Ovary (tissue), 9 donors: ENCODE results near the gene RPRD1B. TPM values are rescaled to one million over a fixed set of nuclear protein-coding genes. Genes with fewer than 3 reads are reported as not detected.

ENCODE experiments used
- DNase-seq, 5 donors: peaks; one replicate each; pipeline ENCODE4 v3.0.0-alpha.2; 2019 to 2020
- H3K27ac ChIP-seq, 2 donors: fragments of 200-600 bp; one replicate each; pipeline versions ENCODE4 v1.5.1 to v1.8.0; 2019 to 2022
- H3K27me3 ChIP-seq: fragments of 200-600 bp; one replicate; pipeline ENCODE4 v1.8.0; 2022
- H3K36me3 ChIP-seq: fragments of 200-600 bp; sonication (generic); one replicate; pipeline ENCODE4 v1.5.1; 2019
- H3K4me1 ChIP-seq: one replicate; pipeline ENCODE4 v1.8.1; 2013; ENCODE audit warnings: mild to moderate bottlenecking, moderate library complexity; ENCODE audit not compliant: insufficient read depth
- H3K4me3 ChIP-seq: fragments of 200-600 bp; sonication (generic); one replicate; pipeline ENCODE4 v1.5.1; 2017
- H3K9me3 ChIP-seq, 2 donors: fragments of 200-600 bp in 1 of 2; sonication (generic) in 1 of 2; one replicate each; pipeline versions ENCODE4 v1.5.1 to v1.8.1; 2013 to 2019; ENCODE audit warnings: mild to moderate bottlenecking in 1 of 2, moderate library complexity in 1 of 2
- EP300 ChIP-seq: sonication (generic); formaldehyde crosslinking; IDR thresholded peaks from one replicate; pipeline ENCODE4 v1.6.1; 2017; ENCODE audit warnings: antibody characterized with exemption
- POLR2A ChIP-seq: fragments of 450-650 bp; IDR thresholded peaks from one replicate; pipeline ENCODE4 v1.6.1; 2017; ENCODE audit warnings: antibody characterized with exemption, mild to moderate bottlenecking, moderate library complexity
- WGBS, 3 donors: extraction: QIAGEN DNeasy Blood & Tissue Kit in 1 of 3; methylation state at CpG; one replicate each; pipeline versions ENCODE4 v1.1.5 to v1.1.7; 2013 to 2017; 5-methylcytosine and 5-hydroxymethylcytosine counted together
- intact Hi-C, 4 donors: fragments of 100-400 bp; cut with DNase I; formaldehyde crosslinking; loops; one replicate each; pipeline versions ENCODE4 v1.11.0 to v1.15.1; 2022 to 2023
- polyA plus RNA-seq, 2 donors: library from polyadenylated mRNA; stranded (reverse); fragments of 200-250 nt in 1 of 2; fragments of 350-450 nt in 1 of 2; fragmentation: Illumina TruSeq in 1 of 2; extraction: RNeasy Lipid Tissue Mini Kit (QIAGEN cat#74804) in 1 of 2; gene quantifications; one replicate each; pipeline ENCODE4 v1.2.3, GENCODE V29; 2013 to 2014
- total RNA-seq, 7 donors: library from RNA; depleted of rRNA in 2 of 7; stranded (reverse); fragments of >200 nt in 2 of 7; fragmentation: NEBNext Ultra II Directional in 3 of 7; extraction: Animal tissue kit (Norgen Biotek cat#: 25700) in 3 of 7; gene quantifications; one replicate each; pipeline versions ENCODE4 v1.1.0 to v1.2.4, GENCODE V29; 2016 to 2023
- TF ChIP-seq, protein P1 (sequence below), 3 donors: fragments of 450-650 bp in 2 of 3; fragments of 200-600 bp in 1 of 3; IDR thresholded peaks; one replicate each; pipeline versions ENCODE4 v1.5.1 to v1.8.0; 2016 to 2022; ENCODE audit warnings: antibody characterized with exemption in 3 of 3, mild to moderate bottlenecking in 1 of 3
- donor health status: DM: no; HTN: no; CAD: no; lungs with moderate emphysema.
- donor health status: DM: no; HTN: no; CAD: no.
- donor health status: Bipolar disorder and iron deficiency.
- donor health status: DM: yes; HTN: yes; CAD: no.
- donor health status: DM: no; HTN: no; CAD: no.
- donor health status: DM: yes; HTN: yes; CAD: no.

RPRD1B gene
- total and polyA plus RNA-seq, 9 donors: 12.1 to 45.3 (median 33.4) TPM

DNA sequence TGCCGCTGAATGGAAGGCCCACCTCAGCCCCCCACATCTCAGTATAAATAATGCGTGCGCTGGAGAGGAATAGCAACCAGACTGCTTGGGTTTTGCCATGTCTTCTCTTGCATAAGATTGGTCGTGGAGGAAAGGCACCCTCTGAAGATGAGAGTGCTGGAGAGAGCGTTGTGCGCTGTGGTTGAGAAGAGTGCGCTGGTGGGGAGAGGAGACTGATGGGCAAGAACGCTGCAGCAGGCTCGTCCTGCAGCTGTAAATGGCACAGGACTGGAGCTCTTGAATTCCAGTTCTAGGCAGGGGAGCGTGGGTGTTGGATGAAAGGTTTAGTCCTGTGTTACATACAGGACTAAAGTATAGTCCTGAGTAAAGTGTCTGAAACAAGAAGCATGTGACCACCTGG is 51.5 kb downstream of the RPRD1B start:
- intact Hi-C loops: no loop called here

DNA sequence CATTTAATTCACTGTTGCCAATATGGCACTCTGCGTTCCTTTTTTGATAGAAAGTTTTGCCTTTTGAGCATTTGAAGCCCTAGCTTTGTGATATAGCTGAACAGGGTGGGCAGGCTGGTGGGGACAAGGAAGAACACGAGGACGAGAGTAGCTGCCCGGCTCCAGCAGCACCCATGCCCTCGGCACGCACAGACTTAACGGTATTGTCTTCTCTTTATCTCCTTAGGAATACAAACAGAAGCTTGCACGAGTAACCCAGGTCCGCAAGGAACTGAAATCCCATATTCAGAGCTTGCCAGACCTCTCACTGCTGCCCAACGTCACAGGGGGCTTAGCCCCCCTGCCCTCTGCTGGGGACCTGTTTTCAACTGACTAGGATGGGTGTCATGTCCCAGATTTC is 56.0 kb downstream of the RPRD1B start:
- intact Hi-C loops: no loop called here
- H3K4me1 ChIP-seq: peaks cover 4% of the 10 kb centered on the region
- no peak overlapping the region for H3K4me3 ChIP-seq
- H3K36me3 ChIP-seq: no peaks in the 10 kb centered on the region
- WGBS, 3 donors: 82 to 85% (median 84%) methylated on average over 10 of the region's 10 CpGs
- H3K27ac ChIP-seq: no peak overlapping the region
- DNase-seq: no peak
- no peaks in the 10 kb centered on the region for H3K9me3 ChIP-seq
- TF ChIP-seq EP300 (no peak), POLR2A (no peak)
- TF ChIP-seq, protein P1, sequence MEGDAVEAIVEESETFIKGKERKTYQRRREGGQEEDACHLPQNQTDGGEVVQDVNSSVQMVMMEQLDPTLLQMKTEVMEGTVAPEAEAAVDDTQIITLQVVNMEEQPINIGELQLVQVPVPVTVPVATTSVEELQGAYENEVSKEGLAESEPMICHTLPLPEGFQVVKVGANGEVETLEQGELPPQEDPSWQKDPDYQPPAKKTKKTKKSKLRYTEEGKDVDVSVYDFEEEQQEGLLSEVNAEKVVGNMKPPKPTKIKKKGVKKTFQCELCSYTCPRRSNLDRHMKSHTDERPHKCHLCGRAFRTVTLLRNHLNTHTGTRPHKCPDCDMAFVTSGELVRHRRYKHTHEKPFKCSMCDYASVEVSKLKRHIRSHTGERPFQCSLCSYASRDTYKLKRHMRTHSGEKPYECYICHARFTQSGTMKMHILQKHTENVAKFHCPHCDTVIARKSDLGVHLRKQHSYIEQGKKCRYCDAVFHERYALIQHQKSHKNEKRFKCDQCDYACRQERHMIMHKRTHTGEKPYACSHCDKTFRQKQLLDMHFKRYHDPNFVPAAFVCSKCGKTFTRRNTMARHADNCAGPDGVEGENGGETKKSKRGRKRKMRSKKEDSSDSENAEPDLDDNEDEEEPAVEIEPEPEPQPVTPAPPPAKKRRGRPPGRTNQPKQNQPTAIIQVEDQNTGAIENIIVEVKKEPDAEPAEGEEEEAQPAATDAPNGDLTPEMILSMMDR (IDR thresholded peaks at IDR 0.05): no peak
- no peaks in the 10 kb centered on the region for H3K27me3 ChIP-seq

More for the DNA sequence above, 51.5 kb downstream of the RPRD1B start:
- 75 to 83% (median 76%) methylated on average over 10 of the region's 10 CpGs for WGBS, 3 donors
- DNase-seq: no peak
- Histone ChIP-seq H3K27me3 (no peaks in the 10 kb centered on the region), H3K36me3 (no peaks in the 10 kb centered on the region), H3K4me3 (no peak overlapping the region), H3K9me3 (no peaks in the 10 kb centered on the region), H3K27ac (no peak overlapping the region), H3K4me1 (peaks cover 16% of the 10 kb centered on the region)
- TF ChIP-seq, protein P1 (IDR thresholded peaks at IDR 0.05): no peak
- TF ChIP-seq EP300: no peak
- TF ChIP-seq POLR2A: no peak

DNA sequence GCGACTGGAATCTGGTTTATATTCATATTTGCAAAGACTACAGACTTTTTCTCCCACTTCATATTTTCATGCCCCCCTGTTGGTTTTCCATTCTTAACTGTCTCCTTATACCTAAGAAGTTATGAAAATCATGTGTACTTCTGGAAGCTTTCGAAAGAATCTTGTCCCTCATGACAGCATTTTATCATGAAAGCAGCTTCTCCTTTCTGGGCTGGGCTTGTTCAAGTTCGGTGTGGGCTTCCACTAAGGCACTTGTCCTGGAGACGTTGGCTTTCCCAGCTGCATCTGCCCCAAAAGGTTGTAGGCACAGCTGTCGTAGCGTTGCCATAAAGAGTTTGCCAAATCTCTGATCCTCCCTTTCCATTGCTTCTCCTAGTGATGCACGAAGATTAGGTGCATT is 56.5 kb downstream of the RPRD1B start:
- DNase-seq: no peak
- Histone ChIP-seq H3K36me3 (no peaks in the 10 kb centered on the region), H3K27ac (no peak overlapping the region), H3K27me3 (no peaks in the 10 kb centered on the region), H3K9me3 (no peaks in the 10 kb centered on the region), H3K4me1 (peaks cover 2% of the 10 kb centered on the region), H3K4me3 (no peak overlapping the region)
- intact Hi-C loops: no loop called here
- TF ChIP-seq EP300: no peak
- TF ChIP-seq POLR2A: no peak
- 47 to 66% (median 47%) methylated on average over 7 of the region's 7 CpGs for WGBS, 3 donors

DNA sequence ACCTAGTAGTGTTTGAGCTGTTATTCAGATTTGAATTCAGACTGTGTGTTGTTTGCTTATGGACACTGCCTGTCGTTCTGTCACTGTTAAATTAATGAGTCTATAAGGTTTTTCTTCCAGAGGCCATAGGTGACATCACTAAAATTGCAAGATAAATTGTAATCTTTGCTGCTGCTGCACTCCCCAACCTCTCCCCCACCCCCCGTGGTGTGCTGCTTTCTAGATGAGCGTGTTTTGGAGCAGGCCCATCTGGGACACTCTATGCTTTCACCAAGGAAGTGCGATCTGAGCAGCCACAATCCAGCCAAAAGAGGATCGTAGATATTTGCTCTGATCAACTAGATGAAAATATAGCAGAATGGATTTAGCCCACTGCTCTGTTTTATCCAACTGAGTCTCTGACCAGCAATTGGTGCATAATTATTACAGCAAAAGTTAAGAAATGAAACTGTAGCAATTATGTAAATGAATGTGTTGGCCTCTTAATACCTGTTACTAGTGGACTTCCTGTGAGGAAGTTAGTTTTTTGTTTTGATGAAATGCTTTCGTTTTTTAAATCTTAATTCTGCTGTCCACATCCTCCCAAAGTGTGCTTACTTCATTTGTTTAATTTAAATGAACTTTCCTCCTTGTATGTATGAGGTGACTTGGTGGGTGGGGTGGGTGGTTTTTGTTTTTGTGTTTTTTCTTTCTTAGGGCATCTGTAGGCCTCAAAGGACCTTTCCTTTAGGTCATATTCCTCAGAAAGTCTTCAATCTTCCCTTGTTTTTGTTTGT is 58.1 kb downstream of the RPRD1B start:
- WGBS, 3 donors: 41 to 47% (median 41%) methylated on average over 6 of the region's 6 CpGs
- Histone ChIP-seq H3K27ac (no peak overlapping the region), H3K27me3 (no peaks in the 10 kb centered on the region), H3K4me3 (no peak overlapping the region), H3K4me1 (no peaks in the 10 kb centered on the region), H3K9me3 (no peaks in the 10 kb centered on the region), H3K36me3 (no peaks in the 10 kb centered on the region)
- TF ChIP-seq, protein P1 (IDR thresholded peaks at IDR 0.05): no peak
- TF ChIP-seq EP300: no peak
- no peak for TF ChIP-seq POLR2A
- no peak for DNase-seq
- intact Hi-C loops: no loop called here

DNA sequence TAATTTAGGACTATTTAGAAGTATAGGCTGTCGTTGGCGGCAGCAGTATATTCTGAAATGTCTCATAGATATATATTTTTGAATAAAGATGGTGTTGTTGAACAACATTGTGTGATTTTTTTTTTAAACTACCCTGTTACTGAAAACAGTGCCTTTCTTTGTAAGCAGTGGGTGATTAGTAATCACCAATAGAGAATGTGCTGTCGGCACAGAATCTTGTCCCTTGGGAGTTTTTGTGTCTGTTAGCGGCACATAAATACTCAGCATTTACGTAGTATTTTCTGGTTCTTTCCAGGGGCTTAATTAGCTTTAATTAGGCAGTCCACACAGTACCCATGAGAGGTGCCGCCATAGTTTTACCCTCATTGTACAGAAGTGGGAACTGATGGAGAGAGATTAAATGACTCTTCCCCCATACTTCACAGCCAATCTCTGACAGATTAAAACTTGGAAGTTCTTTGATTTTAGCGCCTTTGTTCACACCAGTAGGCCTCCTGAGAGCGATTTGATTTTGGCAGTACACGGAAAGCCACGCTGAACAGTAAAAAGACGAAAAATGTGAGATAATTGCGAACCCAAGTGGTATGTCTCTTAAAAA is 58.8 kb downstream of the RPRD1B start:
- Histone ChIP-seq H3K4me3 (no peak overlapping the region), H3K27ac (no peak overlapping the region), H3K4me1 (no peaks in the 10 kb centered on the region), H3K27me3 (no peaks in the 10 kb centered on the region), H3K9me3 (no peaks in the 10 kb centered on the region), H3K36me3 (no peaks in the 10 kb centered on the region)
- 93% methylated on average over 12 of the region's 12 CpGs for WGBS, 3 donors
- intact Hi-C loops: no loop called here
- TF ChIP-seq EP300: no peak
- no peak for TF ChIP-seq POLR2A
- TF ChIP-seq, protein P1 (IDR thresholded peaks at IDR 0.05): no peak
- DNase-seq: no peak
